K562 (cell line): ENCODE data around the gene ZBTB20. TPM values are rescaled to one million over a fixed set of nuclear protein-coding genes. Genes with fewer than 3 reads are reported as not detected.

Source experiments
- ATAC-seq: fragments of 200-7000 bp; cut with Tn5 transposase; 3 replicates; pipeline ENCODE4 v1.9.1; 2020; ENCODE audit warnings: moderate library complexity
- BruUV-seq: library from RNA; stranded (reverse); fragments of 400-500 nt; replicated peaks from 2 replicates; lab custom pipeline; 2021; lab: Mats Ljungman, UMichigan
- CTCF ChIA-PET: fragments of 300-600 bp; formaldehyde crosslinking; extraction: SDS; loops from one replicate; lab custom pipeline; 2021; ENCODE audit warnings: low intra/inter-chr PET ratio; lab: Yijun Ruan, JAX
- POLR2A ChIA-PET: fragments of 300-600, 350-650 bp; sonication (Branson Sonifier 250); formaldehyde crosslinking; extraction: SDS; loops from one replicate; lab custom pipeline; 2021; ENCODE audit warnings: antibody characterized with exemption, inconsistent platforms; lab: Yijun Ruan, JAX
- DNase-seq, 4 experiments: peaks; one replicate each; pipeline versions ENCODE4 v3.0.0 to v3.0.0-alpha.2; 2011 to 2018; ENCODE audit warnings: low spot score in 3 of 4, mixed read lengths in 3 of 4; ENCODE audit errors: extremely low read depth in 1 of 4
- FAIRE-seq: peaks from 2 replicates; lab custom pipeline; 2011; peaks lifted over from hg19 to GRCh38; lab: Jason Lieb, UNC
- H2AFZ ChIP-seq: 2 replicates; pipeline ENCODE4 v1.6.0; 2011; ENCODE audit warnings: low read depth, low read length, control low read depth, inconsistent platforms
- H3K27ac ChIP-seq: fragments of 200-600 bp; 3 replicates; pipeline ENCODE4 v1.8.0; 2011; ENCODE audit warnings: low read depth, mild to moderate bottlenecking, control low read depth, inconsistent platforms, low read length, moderate library complexity, mixed read lengths; ENCODE audit errors: extremely low read depth
- H3K27me3 ChIP-seq, 2 experiments: fragments of 300-600 bp in 1 of 2; 2 replicates in 1 of 2; 3 replicates in 1 of 2; pipeline versions ENCODE4 v1.6.0 to v1.8.0; 2011; ENCODE audit warnings: inconsistent platforms in 2 of 2, low read length in 2 of 2, mild to moderate bottlenecking in 1 of 2, mixed read lengths in 1 of 2, moderate library complexity in 1 of 2; ENCODE audit not compliant: control insufficient read depth in 2 of 2, insufficient read depth in 2 of 2
- H3K36me3 ChIP-seq: fragments of 300-600 bp; 3 replicates; pipeline ENCODE4 v1.8.0; 2011; ENCODE audit warnings: mild to moderate bottlenecking, low read length, inconsistent platforms; ENCODE audit not compliant: control insufficient read depth, insufficient read depth
- H3K4me1 ChIP-seq, 2 experiments: fragments of 200-600 bp in 1 of 2; replicated peaks in 1 of 2; 2 replicates in 1 of 2; 3 replicates in 1 of 2; pipeline versions ENCODE4 v1.5.1 to v1.8.0; 2011; ENCODE audit warnings: inconsistent platforms in 2 of 2, low read length in 2 of 2, mild to moderate bottlenecking in 1 of 2, mixed read lengths in 1 of 2, moderate library complexity in 1 of 2; ENCODE audit not compliant: control insufficient read depth in 2 of 2, insufficient read depth in 2 of 2
- H3K4me2 ChIP-seq: 2 replicates; pipeline ENCODE4 v1.6.1; 2011; ENCODE audit warnings: low read length, control low read depth, inconsistent platforms, mixed read lengths; ENCODE audit not compliant: insufficient read depth
- H3K4me3 ChIP-seq: fragments of 200-600 bp; sonication (generic), shearing (Covaris generic); 2 replicates; pipeline ENCODE4 v1.5.1; 2016; ENCODE audit warnings: control low read depth, inconsistent platforms
- H3K79me2 ChIP-seq: fragments of 200-600 bp; 3 replicates; pipeline ENCODE4 v1.8.0; 2011; ENCODE audit warnings: low read length, inconsistent platforms; ENCODE audit not compliant: control insufficient read depth, insufficient read depth
- H3K9ac ChIP-seq, 2 experiments: 2 replicates each; pipeline versions ENCODE4 v1.6.0 to v1.6.1; 2011; ENCODE audit warnings: low read depth in 2 of 2, low read length in 2 of 2, control low read depth in 1 of 2, inconsistent platforms in 1 of 2, mild to moderate bottlenecking in 1 of 2, mixed read lengths in 1 of 2; ENCODE audit not compliant: insufficient read depth in 1 of 2
- H3K9me1 ChIP-seq: one replicate; pipeline ENCODE4 v1.6.0; 2011; ENCODE audit warnings: inconsistent platforms, mild to moderate bottlenecking, low read length, moderate library complexity; ENCODE audit not compliant: control insufficient read depth, insufficient read depth
- H3K9me3 ChIP-seq: replicated peaks from 2 replicates; pipeline ENCODE4 v1.5.1; 2011; ENCODE audit warnings: low read depth, low read length, inconsistent platforms; ENCODE audit not compliant: control insufficient read depth, insufficient read depth
- H4K20me1 ChIP-seq: replicated peaks from 2 replicates; pipeline ENCODE4 v1.6.1; 2011; ENCODE audit warnings: low read length, inconsistent platforms, mixed read lengths; ENCODE audit not compliant: control insufficient read depth, insufficient read depth
- BRF1 ChIP-seq: IDR thresholded peaks from 3 replicates; pipeline ENCODE4 v1.6.1; 2011; ENCODE audit warnings: borderline replicate concordance, mild to moderate bottlenecking; ENCODE audit not compliant: insufficient read length; ENCODE audit errors: extremely low read depth
- CCAR2 ChIP-seq: fragments of 200-400 bp; formaldehyde crosslinking; IDR thresholded peaks from 2 replicates; pipeline ENCODE4 v1.6.1; 2017; ENCODE audit warnings: mild to moderate bottlenecking, low read depth, low read length
- FOSL1 ChIP-seq: fragments of 200-800 bp; sonication (Bioruptor generic); conservative IDR thresholded peaks from 2 replicates; pipeline ENCODE4 v1.6.1; 2016; ENCODE audit warnings: missing genetic modification characterization, missing compliant biosample characterization
- GTF3C2 ChIP-seq: IDR thresholded peaks from 3 replicates; pipeline ENCODE4 v1.6.1; 2011; ENCODE audit warnings: borderline replicate concordance, mild to moderate bottlenecking, moderate library complexity; ENCODE audit not compliant: insufficient read length; ENCODE audit errors: extremely low read depth
- HNRNPUL1 ChIP-seq: fragments of 200-400 bp; formaldehyde crosslinking; IDR thresholded peaks from 2 replicates; pipeline ENCODE4 v1.6.1; 2017; ENCODE audit warnings: low read length
- MIER1 ChIP-seq: fragments of 450-650 bp; IDR thresholded peaks from 2 replicates; pipeline ENCODE4 v1.6.1; 2016; ENCODE audit warnings: antibody characterized with exemption, mild to moderate bottlenecking, low read depth
- MLX ChIP-seq, 2 experiments: fragments of 450-650 bp in 1 of 2; sonication (generic) in 1 of 2; formaldehyde crosslinking; conservative IDR thresholded peaks; 2 replicates each; pipeline versions ENCODE4 v1.4.0 to v1.8.1; 2020 to 2022; ENCODE audit warnings: mild to moderate bottlenecking in 1 of 2, missing genetic modification reagents in 1 of 2
- MTA2 ChIP-seq: fragments of 450-650 bp; IDR thresholded peaks from 2 replicates; pipeline ENCODE4 v1.6.1; 2016; ENCODE audit warnings: low read depth
- PHF20 ChIP-seq: fragments of 450-650 bp; IDR thresholded peaks from 2 replicates; pipeline ENCODE4 v1.6.1; 2018; ENCODE audit not compliant: partially characterized antibody
- POLR3A ChIP-seq: IDR thresholded peaks from 2 replicates; pipeline ENCODE4 v1.6.1; 2011; ENCODE audit warnings: borderline replicate concordance, mild to moderate bottlenecking, moderate library complexity; ENCODE audit not compliant: insufficient read length, insufficient read depth; ENCODE audit errors: extremely low read depth
- PREB ChIP-seq: sonication (generic); formaldehyde crosslinking; IDR thresholded peaks from 2 replicates; pipeline ENCODE4 v1.8.1; 2023; ENCODE audit warnings: mild to moderate bottlenecking, missing genetic modification reagents
- RBM22 ChIP-seq: fragments of 200-400 bp; formaldehyde crosslinking; IDR thresholded peaks from 2 replicates; pipeline ENCODE4 v1.6.1; 2018; ENCODE audit warnings: low read length, low read depth; ENCODE audit not compliant: poor library complexity, severe bottlenecking
- STAT6 ChIP-seq: sonication (generic); formaldehyde crosslinking; IDR thresholded peaks from 2 replicates; pipeline ENCODE4 v1.8.1; 2023; ENCODE audit warnings: mild to moderate bottlenecking, missing genetic modification reagents
- TAF7 ChIP-seq: fragments of 450-650 bp; IDR thresholded peaks from 2 replicates; pipeline ENCODE4 v1.6.1; 2016; ENCODE audit warnings: missing genetic modification characterization, missing compliant biosample characterization
- TFAM ChIP-seq: fragments of 250-450 bp; sonication (Bioruptor Pico); conservative IDR thresholded peaks from 2 replicates; pipeline ENCODE4 v1.5.0; 2021; ENCODE audit warnings: mild to moderate bottlenecking, moderate library complexity
- ZNF282 ChIP-seq: sonication (generic); formaldehyde crosslinking; IDR thresholded peaks from 2 replicates; pipeline ENCODE4 v1.8.1; 2023; ENCODE audit warnings: missing genetic modification reagents
- ZNF57 ChIP-seq: fragments of 450-650 bp; formaldehyde crosslinking; IDR thresholded peaks from 2 replicates; pipeline ENCODE4 v1.4.0; 2020; ENCODE audit warnings: mild to moderate bottlenecking, moderate library complexity
- in situ Hi-C: fragments of 300-500 bp; cut with MboI; formaldehyde crosslinking; loops from 4 replicates; pipeline ENCODE4 v1.15.0; 2018; ENCODE audit warnings: inconsistent platforms, mixed read lengths
- intact Hi-C: fragments of 100-400 bp; cut with micrococcal nuclease; formaldehyde crosslinking; loops from 2 replicates; pipeline ENCODE4 v1.14.2; 2022
- polyA plus RNA-seq, 8 experiments: library from polyadenylated mRNA; depleted of rRNA in 4 of 8; stranded (reverse) in 5 of 8; unstranded in 3 of 8; fragments of >200 nt; fragmentation: Nextera tagmentation in 2 of 8; fragmentation: Illumina TruSeq in 1 of 8; extraction: Ambion mirVana in 2 of 8; extraction: Trizol in 1 of 8; gene quantifications; 2 replicates each; pipeline versions ENCODE4 v1.2.1 to v1.2.3, GENCODE V29; 2011 to 2014; ENCODE audit warnings: inconsistent platforms in 1 of 8, missing spikeins in 1 of 8
- total RNA-seq, 7 experiments: library from RNA; depleted of rRNA in 6 of 7; stranded (reverse); fragments of >200 nt in 6 of 7; fragmentation: Illumina TruSeq in 2 of 7; extraction: Trizol in 2 of 7; gene quantifications; 2 replicates each; pipeline versions ENCODE4 v1.2.1 to v1.2.3, GENCODE V29; 2011 to 2021; ENCODE audit warnings: low replicate concordance in 1 of 7

The ZBTB20 gene
- total and polyA plus RNA-seq, 9 of the 15 experiments (the other 6 are each of a cell fraction or from before 2014, with no cell fraction given): 0.17 to 1.7 (median 0.45) TPM

GRCh38 chr3:114566767-114567166 is 580.3 kb downstream of the ZBTB20 start:
- ATAC-seq (no peak), DNase-seq (no peak), FAIRE-seq (no peak)
- ChIA-PET CTCF (no interaction called here), POLR2A (no interaction called here)
- Histone ChIP-seq H3K9me1 (no peaks in the 10 kb centered on the region), H3K4me3 (no peak overlapping the region), H4K20me1 (no peaks in the 10 kb centered on the region), H3K4me1 (no peaks in the 10 kb centered on the region), H3K4me2 (no peak overlapping the region), H3K27ac (no peak overlapping the region), H3K9ac (no peak overlapping the region), H3K9me3 (no peaks in the 10 kb centered on the region), H3K27me3 (no peaks in the 10 kb centered on the region), H3K79me2 (no peaks in the 10 kb centered on the region), H2AFZ (no peak overlapping the region), H3K36me3 (no peaks in the 10 kb centered on the region)
- no TSS peak for BruUV-seq
- TF ChIP-seq CCAR2: no peak
- TF ChIP-seq MTA2: no peak
- TF ChIP-seq PHF20: no peak
- no peak for TF ChIP-seq MIER1
- TF ChIP-seq POLR3A: no peak
- TF ChIP-seq MLX (CRISPR knock-in tag; conservative IDR thresholded peaks at IDR 0.05): no peak
- TF ChIP-seq HNRNPUL1: no peak
- no peak for TF ChIP-seq PREB
- no peak for TF ChIP-seq RBM22
- no peak for TF ChIP-seq STAT6 (CRISPR knock-in tag)
- no peak for TF ChIP-seq FOSL1
- no peak for TF ChIP-seq GTF3C2
- TF ChIP-seq BRF1: no peak
- no peak for TF ChIP-seq ZNF282 (CRISPR knock-in tag)
- no peak for TF ChIP-seq TFAM
- TF ChIP-seq TAF7 (tag): no peak
- no peak for TF ChIP-seq ZNF57 (CRISPR knock-in tag)
- intact Hi-C loops (no loop called here), in situ Hi-C loops (no loop called here)
